Right lobe of liver (tissue), 4 donors: ENCODE results near the gene CTNND2.

ENCODE experiments used
- POLR2A ChIP-seq: fragments of 450-650 bp; IDR thresholded peaks from one replicate; pipeline ENCODE4 v1.6.1; 2017; ENCODE audit warnings: antibody characterized with exemption, mild to moderate bottlenecking
- TF ChIP-seq, protein P1 (sequence below), 4 donors: fragments of 200-600 bp in 3 of 4; fragments of 450-650 bp in 1 of 4; IDR thresholded peaks; one replicate each; pipeline versions ENCODE4 v1.5.1 to v1.8.0; 2016 to 2022; ENCODE audit warnings: antibody characterized with exemption in 4 of 4, mild to moderate bottlenecking in 2 of 4
- donor health status: DM: no; HTN: no; CAD: no.
- donor health status: DM: no; HTN: no; CAD: no.
- donor health status: DM: no; HTN: yes; CAD: no.

DNA sequence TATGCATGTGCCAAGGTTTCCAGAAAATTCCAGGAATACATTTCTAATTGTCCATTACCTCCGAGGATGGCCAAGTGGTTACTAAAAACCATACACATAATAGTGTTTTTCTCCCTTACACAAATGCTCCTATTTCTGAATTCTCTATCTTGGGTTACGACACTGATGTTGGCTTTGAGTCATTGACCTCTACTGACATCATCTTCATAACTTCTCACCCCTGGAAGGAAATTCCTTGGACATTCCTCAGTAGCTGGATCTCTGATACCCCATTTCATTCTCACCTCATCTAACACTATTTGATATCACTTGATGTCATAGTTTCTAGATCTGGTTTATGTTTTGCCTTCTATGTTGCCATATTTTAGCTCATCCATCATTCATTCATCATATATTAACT lies 287.2 kb downstream of the CTNND2 start:
- TF ChIP-seq, protein P1, sequence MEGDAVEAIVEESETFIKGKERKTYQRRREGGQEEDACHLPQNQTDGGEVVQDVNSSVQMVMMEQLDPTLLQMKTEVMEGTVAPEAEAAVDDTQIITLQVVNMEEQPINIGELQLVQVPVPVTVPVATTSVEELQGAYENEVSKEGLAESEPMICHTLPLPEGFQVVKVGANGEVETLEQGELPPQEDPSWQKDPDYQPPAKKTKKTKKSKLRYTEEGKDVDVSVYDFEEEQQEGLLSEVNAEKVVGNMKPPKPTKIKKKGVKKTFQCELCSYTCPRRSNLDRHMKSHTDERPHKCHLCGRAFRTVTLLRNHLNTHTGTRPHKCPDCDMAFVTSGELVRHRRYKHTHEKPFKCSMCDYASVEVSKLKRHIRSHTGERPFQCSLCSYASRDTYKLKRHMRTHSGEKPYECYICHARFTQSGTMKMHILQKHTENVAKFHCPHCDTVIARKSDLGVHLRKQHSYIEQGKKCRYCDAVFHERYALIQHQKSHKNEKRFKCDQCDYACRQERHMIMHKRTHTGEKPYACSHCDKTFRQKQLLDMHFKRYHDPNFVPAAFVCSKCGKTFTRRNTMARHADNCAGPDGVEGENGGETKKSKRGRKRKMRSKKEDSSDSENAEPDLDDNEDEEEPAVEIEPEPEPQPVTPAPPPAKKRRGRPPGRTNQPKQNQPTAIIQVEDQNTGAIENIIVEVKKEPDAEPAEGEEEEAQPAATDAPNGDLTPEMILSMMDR (IDR thresholded peaks at IDR 0.05) = no peak
- TF ChIP-seq POLR2A = no peak
